Daoy (cell line): ENCODE data around the gene GDF9. TPM values are rescaled to one million over a fixed set of nuclear protein-coding genes. Genes with fewer than 3 reads are reported as not detected.
A peak's percentile ranks its signal among the peaks of the same experiment; 100 is the strongest.

ENCODE experiments used
- DNase-seq: peaks from one replicate; pipeline ENCODE4 v3.0.0-alpha.2; 2015; ENCODE audit warnings: low read depth
- total RNA-seq: library from RNA; depleted of rRNA; stranded (reverse); fragments of >200 nt; shearing (Covaris generic); gene quantifications from 2 replicates; pipeline ENCODE4 v1.2.3, GENCODE V29; 2014; rRNA removed

The GDF9 gene
- total RNA-seq, 1 experiment from 2014 or later = 0.17 TPM

DNA sequence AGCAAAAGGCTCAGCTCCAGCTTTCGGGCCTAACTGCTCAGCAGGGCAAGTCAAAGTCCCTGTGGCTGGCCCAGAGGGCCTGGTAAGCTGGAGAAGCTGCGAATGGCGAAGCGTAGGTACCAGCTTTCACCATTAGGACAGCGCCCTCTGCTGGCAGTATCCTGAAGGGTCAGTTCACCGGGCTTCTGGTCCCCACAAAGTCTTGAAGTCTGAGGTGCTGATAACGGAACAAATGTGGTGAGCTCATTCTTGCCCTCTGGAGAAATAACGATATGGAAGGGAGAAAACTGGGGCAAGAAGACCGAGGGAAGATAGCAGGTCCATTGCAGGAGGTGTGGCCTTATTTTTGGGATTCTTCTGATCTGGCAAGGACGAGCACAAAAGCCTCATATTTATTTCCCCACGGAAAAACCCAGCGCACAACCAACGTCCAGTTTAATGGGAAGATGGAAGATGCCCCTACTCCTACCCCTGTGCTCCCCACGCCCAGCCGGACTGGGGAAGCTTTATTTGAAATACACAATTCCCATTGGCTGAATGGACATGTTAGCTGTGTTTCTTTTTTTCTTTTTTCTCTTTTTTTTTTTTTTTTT lies 46.0 kb downstream of the GDF9 start:
- peak; percentile 89 for DNase-seq

GRCh38 chr5:132819468-132819867 lies 46.8 kb downstream of the GDF9 start:
- DNase-seq = no peak

- no peak for DNase-seq
These were observed 49.3 kb downstream of the GDF9 start for GRCh38 chr5:132817011-132817410.

- no peak for DNase-seq
These were observed 49.7 kb downstream of the GDF9 start for GRCh38 chr5:132816554-132816953.

- DNase-seq = no peak
These were observed 50.2 kb downstream of the GDF9 start for GRCh38 chr5:132816083-132816482.

DNA sequence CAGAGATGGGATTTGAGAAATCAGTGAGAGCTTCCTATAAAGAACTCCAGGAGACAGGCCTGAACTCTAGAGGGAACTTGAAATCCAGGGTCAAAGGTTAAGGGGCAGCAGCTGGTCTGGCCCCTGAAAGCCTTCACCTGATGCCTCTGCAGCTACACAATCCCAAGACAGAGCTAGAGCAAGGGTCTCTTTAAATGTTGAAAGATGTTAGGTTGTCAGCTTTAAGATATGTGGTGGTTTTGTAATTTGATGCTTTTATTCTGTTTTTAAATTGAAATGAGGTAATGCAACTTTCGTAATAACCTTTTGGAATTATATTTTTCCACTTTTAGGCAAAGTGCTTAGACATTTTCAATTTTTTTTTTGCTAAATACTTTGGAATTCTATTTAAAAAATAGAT lies 50.8 kb downstream of the GDF9 start:
- DNase-seq = no peak

- DNase-seq = no peak
These were observed 51.6 kb downstream of the GDF9 start for GRCh38 chr5:132814503-132815294.

DNA sequence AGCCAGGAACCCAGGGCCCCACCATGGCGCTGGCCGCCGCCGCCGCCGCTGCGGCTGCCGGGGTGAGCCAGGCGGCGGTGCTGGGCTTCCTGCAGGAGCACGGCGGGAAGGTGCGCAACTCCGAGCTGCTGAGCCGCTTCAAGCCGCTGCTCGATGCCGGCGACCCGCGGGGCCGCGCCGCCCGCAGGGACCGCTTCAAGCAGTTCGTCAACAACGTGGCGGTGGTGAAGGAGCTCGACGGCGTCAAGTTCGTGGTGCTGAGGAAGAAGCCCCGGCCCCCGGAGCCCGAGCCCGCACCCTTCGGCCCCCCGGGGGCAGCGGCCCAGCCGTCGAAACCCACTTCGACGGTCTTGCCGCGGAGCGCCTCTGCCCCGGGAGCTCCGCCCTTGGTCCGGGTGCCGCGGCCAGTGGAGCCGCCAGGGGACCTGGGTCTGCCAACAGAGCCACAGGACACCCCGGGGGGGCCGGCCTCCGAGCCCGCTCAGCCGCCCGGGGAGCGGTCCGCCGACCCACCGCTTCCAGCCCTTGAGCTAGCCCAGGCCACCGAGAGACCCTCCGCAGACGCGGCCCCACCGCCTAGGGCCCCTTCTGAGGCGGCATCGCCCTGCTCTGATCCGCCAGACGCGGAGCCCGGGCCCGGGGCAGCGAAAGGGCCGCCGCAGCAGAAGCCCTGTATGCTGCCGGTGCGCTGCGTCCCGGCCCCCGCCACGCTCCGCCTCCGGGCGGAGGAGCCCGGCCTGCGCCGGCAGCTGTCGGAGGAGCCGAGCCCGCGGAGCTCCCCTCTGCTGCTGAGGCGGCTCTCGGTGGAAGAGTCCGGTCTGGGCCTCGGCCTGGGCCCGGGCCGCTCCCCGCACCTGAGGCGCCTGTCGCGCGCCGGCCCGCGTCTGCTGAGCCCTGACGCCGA lies 52.4 kb downstream of the GDF9 start:
- peak; percentile 48 for DNase-seq

DNA sequence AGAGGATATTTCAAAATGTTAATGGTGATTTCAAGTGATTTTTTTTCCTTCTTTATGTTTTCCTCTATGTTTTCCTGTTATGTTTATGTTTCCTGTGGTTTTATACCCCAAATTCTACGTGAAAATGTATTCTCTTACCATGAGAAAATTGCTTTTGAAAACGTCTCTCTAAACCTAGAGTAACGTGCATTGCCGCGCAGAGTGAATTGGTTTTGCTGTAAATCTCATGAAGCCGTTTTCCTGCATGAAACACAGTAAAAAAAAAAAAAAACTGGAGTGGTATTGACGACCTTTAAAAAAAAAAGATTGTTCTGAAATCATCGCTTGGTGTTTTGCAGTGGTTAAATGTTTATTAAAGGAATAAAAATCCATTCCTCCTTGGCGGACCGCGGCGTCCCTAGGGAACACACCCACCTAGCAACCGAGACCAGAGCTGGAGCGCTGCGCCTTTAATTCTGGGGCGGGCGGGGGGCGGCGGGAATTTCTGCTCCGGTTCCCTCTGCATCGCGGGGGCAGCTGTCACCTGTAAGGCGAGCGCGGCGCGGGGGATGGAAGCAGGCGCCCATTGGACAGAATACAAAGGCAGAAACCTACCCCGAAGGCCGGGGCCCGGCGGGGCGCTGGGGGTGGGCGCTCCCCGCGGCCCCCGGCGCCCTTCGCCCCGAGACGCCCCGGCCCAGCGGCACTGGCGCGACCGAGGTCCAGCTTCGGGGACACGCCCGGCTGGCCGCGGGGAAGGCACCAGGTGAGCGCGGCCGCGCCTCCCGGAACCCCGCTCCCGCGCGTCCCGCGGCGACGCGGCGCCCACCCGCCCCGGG lies 53.3 kb downstream of the GDF9 start, which contains the start of gene SOWAHA:
SOWAHA (plus strand) TSS at position 522 of the 818 bp plus-strand sequence. CDS start 320 bp downstream, outside the sequence.
- DNase-seq = peak; percentile 20

- DNase-seq = no peak
These were observed 54.0 kb downstream of the GDF9 start for GRCh38 chr5:132812123-132812765.

Other genes starting within 250 kb of the GDF9 start
- gene IL13, start 208.3 kb downstream of the GDF9 start, total RNA-seq = not detected in 2 replicates
- gene IL4, start 192.5 kb downstream of the GDF9 start, total RNA-seq = not detected in 2 replicates
- gene KIF3A, start 128.9 kb downstream of the GDF9 start, total RNA-seq = 10.1 and 19.3 TPM in 2 replicates
- 0.06 and 0.09 TPM in 2 replicates for gene CCNI2, start 119.0 kb downstream of the GDF9 start, total RNA-seq
- 27.1 and 27.2 TPM in 2 replicates for gene SEPTIN8, start 89.2 kb downstream of the GDF9 start, total RNA-seq
- 0.42 TPM in 1 of 2 replicates, not detected in the other for gene SOWAHA, start 53.2 kb downstream of the GDF9 start, total RNA-seq
- gene SHROOM1, start 35.8 kb downstream of the GDF9 start, total RNA-seq = 8.2 and 8.3 TPM in 2 replicates
- gene UQCRQ, start 173 bp upstream of the GDF9 start, total RNA-seq = 287 and 294 TPM in 2 replicates
- 0.17 and 0.68 TPM in 2 replicates for gene LEAP2, start 7.2 kb upstream of the GDF9 start, total RNA-seq
- 25.0 and 34.2 TPM in 2 replicates for gene AFF4, start 97.2 kb upstream of the GDF9 start, total RNA-seq
- 29.1 and 31.3 TPM in 2 replicates for gene ZCCHC10, start 160.1 kb upstream of the GDF9 start, total RNA-seq
- gene HSPA4, start 185.5 kb upstream of the GDF9 start, total RNA-seq = 259 and 294 TPM in 2 replicates